ENCODE results near the gene SSH3.

The SSH3 gene

GRCh38 chr11:67292671-67293070 is 10.7 kb upstream of the SSH3 start:
- peak overlapping the region in 1 of 11 experiments; percentile 11; a peak in 1 of 22 replicates for H3K27ac ChIP-seq
- H3K4me3 ChIP-seq = peak overlapping the region in 7 of 10 experiments; percentile 13 to 80 (median 71); a peak in 6 of 20 replicates
- H4K20me1 ChIP-seq = peaks cover 23 to 77% (median 58%) of the 10 kb centered on the region in 11 experiments; a peak in 21 of 22 replicates
- peak overlapping the region; percentile 88 to 99 (median 97) for H3K4me2 ChIP-seq
- peaks cover 41 to 57% (median 47%) of the 10 kb centered on the region in 10 experiments for H3K4me1 ChIP-seq
- no peak for TF ChIP-seq Cebpa-rat (IDR thresholded peaks at IDR 0.05)
- H3K9ac ChIP-seq = peak overlapping the region in 5 of 11 experiments; percentile 15 to 97 (median 20); a peak in 5 of 22 replicates
- H3K36me3 ChIP-seq = peaks cover 76 to 82% (median 79%) of the 10 kb centered on the region in 11 experiments
- H3K27me3 ChIP-seq = no peaks in the 10 kb centered on the region
- H3K9me3 ChIP-seq (replicated peaks in 1 of 11) = peaks cover 19 to 33% (median 28%) of the 10 kb centered on the region in 11 experiments

- Histone ChIP-seq H3K4me1 (peaks cover 37 to 55% (median 44%) of the 10 kb centered on the region in 10 experiments), H3K4me2 (peak overlapping the region; percentile 88 to 99 (median 97)), H3K9ac (peak overlapping the region in 1 of 11 experiments; percentile 97; a peak in 2 of 22 replicates), H3K4me3 (peak overlapping the region in 3 of 10 experiments; percentile 5 to 77 (median 66); a peak in 5 of 20 replicates), H3K27me3 (no peaks in the 10 kb centered on the region), H3K27ac (no peak overlapping the region), H3K9me3 (replicated peaks in 1 of 11) (peaks cover 19 to 33% (median 28%) of the 10 kb centered on the region in 11 experiments), H3K36me3 (peaks cover 80 to 85% (median 83%) of the 10 kb centered on the region in 11 experiments), H4K20me1 (peaks cover 27 to 81% (median 62%) of the 10 kb centered on the region in 11 experiments; a peak in 21 of 22 replicates)
- TF ChIP-seq Cebpa-rat (IDR thresholded peaks at IDR 0.05) = no peak
Measured at GRCh38 chr11:67293090-67293489, 10.2 kb upstream of the SSH3 start.

- H4K20me1 ChIP-seq = peaks cover 47 to 99% (median 77%) of the 10 kb centered on the region in 11 experiments
- no peak overlapping the region for H3K27ac ChIP-seq
- H3K4me2 ChIP-seq = no peak overlapping the region
- H3K9ac ChIP-seq = no peak overlapping the region
- H3K27me3 ChIP-seq = no peaks in the 10 kb centered on the region
- peaks cover 19 to 33% (median 28%) of the 10 kb centered on the region in 11 experiments for H3K9me3 ChIP-seq (replicated peaks in 1 of 11)
- H3K36me3 ChIP-seq = peaks cover 97 to 100% (median 99%) of the 10 kb centered on the region in 11 experiments
- no peak for TF ChIP-seq Cebpa-rat (IDR thresholded peaks at IDR 0.05)
- H3K4me3 ChIP-seq = peak overlapping the region in 4 of 10 experiments; percentile 1 to 38 (median 21); a peak in 4 of 20 replicates
- H3K4me1 ChIP-seq = peaks cover 34 to 67% (median 45%) of the 10 kb centered on the region in 10 experiments
Measured at GRCh38 chr11:67295846-67296245, 7.5 kb upstream of the SSH3 start.

- H3K4me3 ChIP-seq = no peak overlapping the region
- H3K9me3 ChIP-seq (replicated peaks in 1 of 11) = peaks cover 19 to 29% (median 23%) of the 10 kb centered on the region in 11 experiments
- H3K27me3 ChIP-seq = no peaks in the 10 kb centered on the region
- H3K36me3 ChIP-seq = peaks cover 90 to 100% (median 95%) of the 10 kb centered on the region in 11 experiments
- H3K4me1 ChIP-seq = peaks cover 34 to 61% (median 45%) of the 10 kb centered on the region in 10 experiments
- peaks cover 45 to 96% (median 79%) of the 10 kb centered on the region in 11 experiments for H4K20me1 ChIP-seq
- H3K4me2 ChIP-seq = no peak overlapping the region
- peak overlapping the region in 6 of 11 experiments; percentile 6 to 86 (median 38); a peak in 7 of 22 replicates for H3K9ac ChIP-seq
- peak overlapping the region in 6 of 11 experiments; percentile 8 to 50 (median 29); a peak in 7 of 22 replicates for H3K27ac ChIP-seq
- no peak for TF ChIP-seq Cebpa-rat (IDR thresholded peaks at IDR 0.05)
Measured at GRCh38 chr11:67298786-67299185, 4.5 kb upstream of the SSH3 start.

GRCh38 chr11:67299471-67300191 is 3.7 kb upstream of the SSH3 start:
- peak overlapping the region in 7 of 11 experiments; percentile 8 to 91 (median 44); a peak in 10 of 22 replicates for H3K27ac ChIP-seq
- H3K4me1 ChIP-seq = peaks cover 43 to 64% (median 53%) of the 10 kb centered on the region in 10 experiments

GRCh38 chr11:67300256-67300755 is 3.0 kb upstream of the SSH3 start:
- peaks cover 75 to 90% (median 80%) of the 10 kb centered on the region in 11 experiments for H3K36me3 ChIP-seq

More at GRCh38 chr11:67299471-67300191, 3.7 kb upstream of the SSH3 start:
- Histone ChIP-seq H3K4me2 (peak overlapping the region in 6 of 11 experiments; percentile 9 to 93 (median 86); a peak in 7 of 22 replicates), H3K27me3 (no peaks in the 10 kb centered on the region), H3K9me3 (replicated peaks in 1 of 11) (peaks cover 13 to 22% (median 15%) of the 10 kb centered on the region in 11 experiments), H3K9ac (peak overlapping the region in 9 of 11 experiments; percentile 14 to 93 (median 83); a peak in 12 of 22 replicates), H3K36me3 (peaks cover 82 to 96% (median 87%) of the 10 kb centered on the region in 11 experiments), H4K20me1 (peaks cover 45 to 97% (median 83%) of the 10 kb centered on the region in 11 experiments), H3K4me3 (no peak overlapping the region)
- TF ChIP-seq Cebpa-rat (IDR thresholded peaks at IDR 0.05) = no peak

GRCh38 chr11:67300756-67301312 is 2.5 kb upstream of the SSH3 start:
- Histone ChIP-seq H3K4me1 (peaks cover 54 to 75% (median 57%) of the 10 kb centered on the region in 10 experiments), H3K9me3 (replicated peaks in 1 of 11) (peaks cover 1 to 10% (median 3%) of the 10 kb centered on the region in 11 experiments; a peak in 21 of 22 replicates), H3K27ac (peak overlapping the region in 8 of 11 experiments; percentile 8 to 91 (median 88); a peak in 12 of 22 replicates), H3K36me3 (peaks cover 70 to 89% (median 75%) of the 10 kb centered on the region in 11 experiments), H3K4me3 (peak overlapping the region in 5 of 10 experiments; percentile 67 to 82 (median 73); a peak in 8 of 20 replicates), H3K27me3 (no peaks in the 10 kb centered on the region), H3K9ac (peak overlapping the region; percentile 14 to 94 (median 87); a peak in 17 of 22 replicates), H4K20me1 (peaks cover 45 to 93% (median 77%) of the 10 kb centered on the region in 11 experiments), H3K4me2 (peak overlapping the region; percentile 84 to 97 (median 91); a peak in 21 of 22 replicates)
- no peak for TF ChIP-seq Cebpa-rat (IDR thresholded peaks at IDR 0.05)

More at GRCh38 chr11:67300256-67300755, 3.0 kb upstream of the SSH3 start:
- H3K9ac ChIP-seq = peak overlapping the region; percentile 14 to 94 (median 86); a peak in 14 of 22 replicates
- H3K27ac ChIP-seq = peak overlapping the region in 8 of 11 experiments; percentile 8 to 91 (median 66); a peak in 12 of 22 replicates
- no peaks in the 10 kb centered on the region for H3K27me3 ChIP-seq
- H4K20me1 ChIP-seq = peaks cover 45 to 95% (median 81%) of the 10 kb centered on the region in 11 experiments
- peak overlapping the region in 9 of 11 experiments; percentile 9 to 95 (median 89); a peak in 13 of 22 replicates for H3K4me2 ChIP-seq
- H3K4me3 ChIP-seq = peak overlapping the region in 1 of 10 experiments; percentile 73; a peak in 1 of 20 replicates
- peaks cover 6 to 15% (median 8%) of the 10 kb centered on the region in 11 experiments for H3K9me3 ChIP-seq (replicated peaks in 1 of 11)
- TF ChIP-seq Cebpa-rat (IDR thresholded peaks at IDR 0.05) = no peak
- H3K4me1 ChIP-seq = peaks cover 49 to 70% (median 56%) of the 10 kb centered on the region in 10 experiments

Measured in BLaER1 treated with 17β-estradiol and CSF1 and Interleukin-3, amounts not matched to agents 10 nM and 100 nM (cell line).